HG02852 (cell line): Measurements from ENCODE around the gene MXRA8.
"Not testable (repeated sequence)": the region's sequence is repeated elsewhere in the genome, so short reads cannot be mapped to it uniquely, and the experiment has no call there.

ENCODE experiments used
- ATAC-seq: cut with Tn5 transposase; IDR thresholded peaks from one replicate; pipeline ENCODE4 v1.9.1; 2021; ENCODE audit warnings: mild to moderate bottlenecking, moderate library complexity; ENCODE audit not compliant: unreplicated experiment

Gene MXRA8

DNA sequence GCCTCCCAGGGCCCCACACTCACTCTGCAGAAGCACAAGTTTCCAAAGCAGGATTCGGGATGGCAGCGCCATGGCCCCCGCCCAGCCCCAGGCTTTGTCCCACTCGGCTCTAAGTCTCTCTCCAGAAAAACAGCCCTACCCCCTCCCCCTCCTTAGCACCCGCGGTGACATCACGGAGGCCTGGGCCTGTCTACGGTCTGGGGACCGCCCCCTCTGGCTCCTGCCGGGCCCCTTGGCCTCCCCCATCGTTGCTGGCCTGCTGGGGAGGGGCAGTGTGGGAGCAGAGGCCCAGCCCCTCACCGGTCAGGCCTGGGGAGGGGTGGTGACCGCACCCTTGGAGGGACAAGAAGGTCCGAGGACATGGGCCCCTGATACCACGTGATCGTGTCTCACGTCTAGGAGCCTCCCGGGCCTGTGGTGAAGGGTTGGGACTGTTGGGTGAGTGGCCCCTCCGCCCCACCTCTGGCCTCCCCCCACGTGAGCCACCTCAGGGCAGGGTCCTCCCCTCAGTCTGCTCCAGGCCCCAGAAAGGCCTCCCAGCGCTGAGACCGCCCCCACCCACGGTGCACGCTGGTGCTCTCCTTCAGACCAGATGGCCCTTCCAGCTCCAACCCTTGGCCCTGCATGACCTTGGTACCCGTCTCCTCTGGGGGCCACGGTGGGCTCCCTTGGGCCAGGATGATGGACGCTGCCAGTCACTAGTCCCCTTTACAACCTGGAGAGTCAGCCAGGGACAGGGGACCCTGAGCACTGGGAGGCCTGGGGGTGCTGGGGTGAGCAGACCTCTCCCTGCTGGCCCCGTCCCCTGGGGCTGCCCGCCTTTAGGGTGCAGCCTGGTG, at the start of gene MXRA8:
Gene MXRA8, minus strand, starts transcription at position 123 of the 839 bp plus-strand sequence. Its CDS starts 51 bp downstream, at position 72.
- ATAC-seq, result no peak

- ATAC-seq, result peak; percentile 25
Observed at GRCh38 chr1:1407636-1408318, 49.4 kb upstream of the MXRA8 start.

- ATAC-seq, result peak; percentile 84
Observed at GRCh38 chr1:1406821-1407635, 48.7 kb upstream of the MXRA8 start, which contains the start of gene MRPL20. TSS of gene MRPL20 (minus strand) at chr1:1407293. CDS start at chr1:1407217, 76 bp downstream.

GRCh38 chr1:1406101-1406820, 47.9 kb upstream of the MXRA8 start:
- ATAC-seq, result no peak

DNA sequence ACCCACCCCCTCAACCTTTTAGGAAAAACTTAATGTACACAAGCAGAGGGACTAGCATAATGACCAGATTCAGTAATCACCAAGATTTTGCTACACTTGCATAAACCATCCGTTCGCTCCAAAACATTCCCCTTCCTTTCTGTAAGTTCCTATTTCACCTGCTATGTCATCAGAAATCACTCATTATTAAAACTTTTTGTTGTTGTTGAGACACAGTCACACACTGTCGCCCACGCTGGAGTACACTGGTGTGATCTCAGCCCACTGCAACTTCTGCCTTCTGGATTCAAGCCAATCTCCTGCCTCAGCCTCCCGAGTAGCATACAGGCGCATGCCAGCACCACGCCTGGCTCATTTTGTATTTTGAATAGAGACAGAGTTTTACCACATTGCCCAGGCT, 45.3 kb upstream of the MXRA8 start:
- ATAC-seq, result no peak

- ATAC-seq, result not testable (repeated sequence)
Observed at GRCh38 chr1:1402901-1403392, 44.6 kb upstream of the MXRA8 start.

DNA sequence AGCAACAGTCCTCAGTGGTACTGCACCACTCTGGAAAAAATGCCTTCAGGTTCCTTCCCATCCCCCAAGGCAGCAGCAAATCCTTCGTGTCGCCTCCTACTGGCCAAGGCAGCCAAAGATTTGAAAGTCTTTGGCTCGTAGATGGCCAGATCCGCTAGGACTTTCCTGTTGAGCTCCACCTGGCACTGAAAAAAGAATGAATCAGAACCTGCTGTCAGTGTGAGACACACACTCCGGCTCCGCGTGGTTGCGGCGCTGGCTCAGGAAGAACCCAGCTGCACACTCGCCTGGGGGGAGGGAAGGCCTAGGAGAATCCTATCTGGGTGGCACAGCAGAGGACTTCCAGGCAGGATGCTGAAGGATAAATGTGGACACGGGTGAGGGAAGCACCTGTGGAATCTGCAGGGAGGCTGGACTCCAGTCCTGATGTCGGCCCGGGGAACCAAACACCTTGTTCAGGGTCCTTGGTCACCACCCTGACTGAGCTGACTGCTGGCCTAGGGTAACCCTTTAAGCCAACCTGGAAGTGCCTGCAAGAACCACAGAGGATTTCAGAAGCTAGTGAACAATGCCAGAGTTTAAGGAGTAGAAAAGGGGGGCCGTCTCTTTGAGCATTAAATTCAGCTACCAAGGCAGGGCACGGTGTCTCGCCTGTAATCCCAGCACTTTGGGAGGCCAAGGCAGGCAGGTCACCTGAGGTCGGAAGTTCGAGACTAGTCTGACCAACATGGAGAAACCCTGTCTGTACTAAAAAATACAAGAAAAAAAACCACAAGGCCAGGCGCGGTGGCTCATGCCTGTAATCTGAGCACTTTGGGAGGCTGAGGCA, 43.9 kb upstream of the MXRA8 start:
- no peak for ATAC-seq

GRCh38 chr1:1401457-1402010, 43.2 kb upstream of the MXRA8 start:
- ATAC-seq, result no peak

GRCh38 chr1:1400576-1401456, 42.5 kb upstream of the MXRA8 start:
- ATAC-seq, result no peak

DNA sequence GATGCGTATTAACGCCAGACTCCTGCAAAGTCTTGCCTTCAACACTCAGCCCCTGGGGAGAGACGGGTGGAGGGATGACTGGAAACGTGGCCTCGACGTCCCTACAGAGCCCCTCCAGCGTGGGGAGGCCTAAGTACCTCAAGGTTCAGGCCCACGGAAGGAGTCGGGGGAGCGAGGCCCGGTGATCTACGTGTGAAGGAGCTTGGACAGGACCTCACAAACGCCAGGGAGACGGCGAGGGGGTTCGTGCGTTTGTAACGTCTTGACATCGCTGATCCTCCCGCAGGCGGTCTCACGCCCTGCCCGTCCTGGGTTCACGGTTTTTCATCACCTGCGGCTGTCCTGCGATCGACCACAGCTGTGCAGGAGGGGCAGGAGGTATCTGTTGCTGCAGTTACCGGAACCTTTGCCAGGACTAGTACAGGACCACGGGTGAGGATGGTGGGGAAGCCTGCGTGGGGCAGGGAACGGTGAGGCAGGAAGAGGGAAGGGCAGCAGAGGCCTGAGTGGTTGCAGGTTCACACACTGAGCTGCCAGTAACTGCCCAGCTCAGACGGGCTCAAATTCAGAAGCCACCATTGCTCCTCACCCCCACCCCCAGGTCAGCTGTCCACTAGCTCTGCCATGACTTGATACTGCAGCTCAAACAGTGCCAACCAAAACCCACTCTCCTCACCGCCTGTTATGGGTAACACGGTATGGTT, 41.7 kb upstream of the MXRA8 start:
- no peak for ATAC-seq

GRCh38 chr1:1399187-1399871, 41.0 kb upstream of the MXRA8 start, which contains the start of gene CCNL2:
TSS of gene CCNL2 (minus strand) at chr1:1399335. CDS start at chr1:1399306, 29 bp downstream.
- peak; percentile 88 for ATAC-seq

GRCh38 chr1:1398677-1399186, 40.4 kb upstream of the MXRA8 start:
- peak; percentile 1 for ATAC-seq

DNA sequence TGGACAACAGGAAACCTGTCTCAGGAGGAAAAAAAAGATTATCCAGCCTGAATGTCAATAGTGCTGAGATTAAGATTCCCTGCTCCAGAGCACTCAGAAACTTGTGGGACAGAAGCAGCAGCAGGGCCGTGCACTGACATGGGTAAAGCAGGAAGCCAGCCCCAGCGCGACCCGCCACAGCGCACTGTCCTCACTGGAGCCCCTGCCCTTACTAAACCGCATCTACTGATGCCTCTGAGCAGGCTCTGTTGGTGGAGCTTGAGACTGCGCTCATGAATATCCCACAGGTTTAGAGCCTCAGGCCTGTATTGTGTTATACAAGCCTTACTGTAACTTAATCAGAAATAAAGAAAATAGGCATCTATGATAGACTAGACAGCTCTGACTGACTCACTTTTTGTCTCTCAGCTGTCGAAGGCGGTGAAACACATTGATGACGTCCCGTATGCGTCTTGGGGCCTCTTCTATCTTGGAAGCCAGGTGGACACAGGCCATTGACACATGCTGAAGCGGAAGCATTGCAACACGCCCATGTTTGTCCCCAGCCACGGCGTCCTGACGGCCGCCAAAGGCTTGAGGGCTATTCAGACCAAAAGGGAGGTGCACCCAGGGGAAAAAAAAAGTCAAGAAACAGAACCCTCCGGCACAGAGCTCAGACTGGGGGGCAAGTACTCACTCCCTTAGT, 39.6 kb upstream of the MXRA8 start:
- ATAC-seq, result no peak

GRCh38 chr1:1395166-1395565, 36.8 kb upstream of the MXRA8 start:
- ATAC-seq, result no peak

DNA sequence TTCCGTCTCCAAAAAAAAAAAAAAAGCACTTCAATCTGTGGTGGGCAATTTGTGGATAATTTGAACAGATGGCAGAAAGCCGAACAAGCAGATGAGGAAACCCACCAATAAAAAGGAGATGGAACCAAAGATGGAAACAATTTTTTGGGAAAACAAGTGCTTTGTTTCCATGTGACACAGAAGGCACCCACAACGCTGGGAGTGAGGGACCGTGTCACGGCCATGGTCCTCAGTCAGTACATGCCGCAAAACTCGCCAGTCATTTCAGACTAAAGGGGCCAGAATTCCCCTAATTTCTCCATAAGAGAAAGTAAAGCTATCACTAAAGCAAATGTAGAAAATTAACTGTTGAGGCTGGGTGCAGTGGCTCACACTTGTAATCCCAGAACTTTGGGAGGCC, 35.8 kb upstream of the MXRA8 start:
- ATAC-seq, result no peak

DNA sequence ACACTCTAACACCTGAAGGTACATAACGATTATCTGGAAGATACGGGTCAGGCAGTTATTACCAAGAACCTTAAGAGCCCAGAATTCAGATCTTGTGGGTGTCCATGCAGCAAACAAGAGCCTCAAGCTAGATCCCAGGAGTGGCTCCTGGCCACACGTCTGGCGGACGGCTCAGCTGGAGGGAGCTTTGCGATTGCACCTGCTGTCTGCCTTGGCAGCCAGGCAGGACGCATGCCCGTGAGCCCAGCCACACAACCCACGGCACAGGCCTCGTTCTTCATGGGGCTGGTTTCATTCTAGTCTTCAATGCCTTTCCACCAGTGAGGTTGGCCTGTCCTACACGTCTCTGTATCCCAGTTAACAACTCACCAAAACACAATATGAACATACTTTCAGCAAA, 35.1 kb upstream of the MXRA8 start:
- ATAC-seq, result no peak
